ENCODE measurements around the gene ZNF592. TPM values are rescaled to one million over a fixed set of nuclear protein-coding genes. Genes with fewer than 3 reads are reported as not detected.

ZNF592 gene
- polyA plus RNA-seq, 1 donor = 24.3 TPM

DNA sequence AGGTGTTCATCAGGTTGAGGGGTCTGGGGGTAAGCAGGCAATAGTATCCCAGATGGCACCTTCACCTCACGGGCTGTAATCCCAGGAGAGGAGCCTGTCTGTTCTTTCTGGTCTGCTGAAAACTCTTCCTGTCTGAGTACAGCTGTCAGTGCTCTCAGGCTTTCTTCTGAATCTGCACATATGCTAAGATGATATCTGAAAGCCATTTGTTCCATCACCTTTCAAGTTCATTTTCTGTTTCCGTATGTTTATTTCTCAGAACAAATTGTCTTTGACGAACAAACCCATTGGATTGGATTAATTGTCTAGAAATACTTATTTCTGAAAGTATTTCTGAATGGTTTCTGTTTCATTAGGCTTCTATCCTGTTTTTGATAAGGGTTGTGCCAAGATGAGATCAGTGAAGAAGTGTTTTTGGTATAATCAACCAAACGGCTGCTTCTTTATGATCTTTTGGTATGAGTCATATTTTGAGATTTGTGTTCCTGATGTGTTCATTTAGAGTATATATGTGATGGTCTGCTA, 13.3 kb downstream of the ZNF592 start:
- Histone ChIP-seq H3K27ac (ENCODE audit: low read length) (no peak overlapping the region), H3K4me3 (ENCODE audit: low read length) (no peak overlapping the region), H3K9me3 (ENCODE audit: control insufficient read depth, low read depth, low read length) (no peaks in the 10 kb centered on the region), H3K36me3 (ENCODE audit: control insufficient read depth, insufficient read depth, low read length) (peaks cover 10% of the 10 kb centered on the region), H3K27me3 (ENCODE audit: control insufficient read depth, insufficient read depth, low read length) (no peaks in the 10 kb centered on the region), H3K4me1 (ENCODE audit: control insufficient read depth, insufficient read depth, low read length) (peaks cover 31% of the 10 kb centered on the region)
- no peak for DNase-seq
- 62% methylated on average over 3 of the region's 4 CpGs for WGBS (ENCODE audit: insufficient coverage, low lambda C conversion rate)

GRCh38 chr15:84762840-84763572, 14.6 kb downstream of the ZNF592 start:
- peaks cover 16% of the 10 kb centered on the region for H3K36me3 ChIP-seq (ENCODE audit: control insufficient read depth, insufficient read depth, low read length)
- DNase-seq = peak; percentile 29 to 62
- WGBS (ENCODE audit: insufficient coverage, low lambda C conversion rate) = no CpG with 5 or more reads among the region's 3 CpGs
- H3K4me1 ChIP-seq (ENCODE audit: control insufficient read depth, insufficient read depth, low read length) = peaks cover 31% of the 10 kb centered on the region
- H3K9me3 ChIP-seq (ENCODE audit: control insufficient read depth, low read depth, low read length) = no peaks in the 10 kb centered on the region
- H3K27me3 ChIP-seq (ENCODE audit: control insufficient read depth, insufficient read depth, low read length) = no peaks in the 10 kb centered on the region
- H3K4me3 ChIP-seq (ENCODE audit: low read length) = no peak overlapping the region
- no peak overlapping the region for H3K27ac ChIP-seq (ENCODE audit: low read length)

DNA sequence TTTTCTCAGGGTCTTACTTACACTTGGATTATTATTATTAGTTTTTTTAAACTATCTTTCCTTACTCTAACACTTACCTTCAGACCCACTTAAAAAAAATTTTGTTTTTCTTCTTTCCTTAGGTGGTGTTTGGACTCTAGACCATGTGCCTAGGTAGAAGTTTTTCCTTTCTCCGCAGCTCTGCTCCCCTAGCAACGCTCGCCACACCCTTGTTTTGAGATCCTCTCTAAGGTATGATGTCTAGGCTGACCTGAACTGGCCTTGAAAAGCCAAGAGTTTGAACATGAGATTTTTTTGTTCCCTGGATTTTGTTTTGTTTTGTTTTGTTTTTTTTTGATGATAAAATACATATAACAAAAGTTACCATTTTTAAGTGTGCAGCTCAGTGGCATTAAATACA, 16.2 kb downstream of the ZNF592 start:
- no CpG with 5 or more reads among the region's 3 CpGs for WGBS (ENCODE audit: insufficient coverage, low lambda C conversion rate)
- peak in 1 of 2 donors; percentile 37 for DNase-seq
- Histone ChIP-seq H3K4me3 (ENCODE audit: low read length) (no peak overlapping the region), H3K9me3 (ENCODE audit: control insufficient read depth, low read depth, low read length) (no peaks in the 10 kb centered on the region), H3K36me3 (ENCODE audit: control insufficient read depth, insufficient read depth, low read length) (peaks cover 31% of the 10 kb centered on the region), H3K4me1 (ENCODE audit: control insufficient read depth, insufficient read depth, low read length) (peaks cover 21% of the 10 kb centered on the region), H3K27me3 (ENCODE audit: control insufficient read depth, insufficient read depth, low read length) (no peaks in the 10 kb centered on the region), H3K27ac (ENCODE audit: low read length) (no peak overlapping the region)

DNA sequence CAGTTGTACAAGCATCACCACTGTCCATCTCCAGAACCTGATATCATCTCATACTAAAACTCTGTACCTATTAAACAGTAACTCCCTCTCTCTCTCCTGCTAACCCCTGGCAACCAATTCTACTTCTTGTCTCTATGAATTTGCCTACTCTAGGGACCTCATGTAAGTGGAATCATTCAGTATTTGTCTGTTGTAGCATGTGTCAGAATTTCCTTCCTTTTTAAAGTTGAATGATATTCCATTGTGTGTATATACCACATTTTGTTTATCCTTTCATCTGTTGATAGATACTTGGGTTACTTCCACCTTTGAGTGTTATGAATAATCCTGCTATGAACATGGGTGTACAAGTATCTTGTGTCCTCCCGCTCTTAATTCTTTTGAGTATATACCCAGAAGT, 16.6 kb downstream of the ZNF592 start:
- Histone ChIP-seq H3K27me3 (ENCODE audit: control insufficient read depth, insufficient read depth, low read length) (no peaks in the 10 kb centered on the region), H3K4me1 (ENCODE audit: control insufficient read depth, insufficient read depth, low read length) (peaks cover 21% of the 10 kb centered on the region), H3K36me3 (ENCODE audit: control insufficient read depth, insufficient read depth, low read length) (peaks cover 35% of the 10 kb centered on the region), H3K9me3 (ENCODE audit: control insufficient read depth, low read depth, low read length) (no peaks in the 10 kb centered on the region), H3K27ac (ENCODE audit: low read length) (no peak overlapping the region), H3K4me3 (ENCODE audit: low read length) (no peak overlapping the region)
- no peak for DNase-seq
- WGBS (ENCODE audit: insufficient coverage, low lambda C conversion rate) = no CpG with 5 or more reads among the region's 1 CpG

DNA sequence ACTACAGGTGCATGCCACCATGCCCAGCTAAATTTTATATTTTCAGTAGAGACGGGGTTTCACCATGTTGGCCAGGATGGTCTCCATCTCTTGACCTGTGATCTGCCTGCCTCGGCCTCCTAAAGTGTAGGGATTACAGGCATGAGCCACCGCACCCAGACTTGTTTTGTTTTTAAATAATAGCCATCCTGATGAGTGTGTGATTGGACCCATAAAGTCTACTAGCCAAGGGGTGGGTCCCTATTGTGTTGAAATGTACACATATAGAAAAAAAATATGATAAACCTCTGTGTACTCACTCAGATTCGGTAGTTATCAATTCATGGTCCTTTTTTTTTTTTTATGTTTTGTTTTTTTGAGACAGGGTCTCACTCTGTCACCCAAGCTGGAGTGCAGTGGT, 17.3 kb downstream of the ZNF592 start:
- H3K9me3 ChIP-seq (ENCODE audit: control insufficient read depth, low read depth, low read length) = no peaks in the 10 kb centered on the region
- DNase-seq = no peak
- H3K4me3 ChIP-seq (ENCODE audit: low read length) = no peak overlapping the region
- no peaks in the 10 kb centered on the region for H3K27me3 ChIP-seq (ENCODE audit: control insufficient read depth, insufficient read depth, low read length)
- no CpG with 5 or more reads among the region's 4 CpGs for WGBS (ENCODE audit: insufficient coverage, low lambda C conversion rate)
- peaks cover 39% of the 10 kb centered on the region for H3K36me3 ChIP-seq (ENCODE audit: control insufficient read depth, insufficient read depth, low read length)
- H3K27ac ChIP-seq (ENCODE audit: low read length) = no peak overlapping the region
- H3K4me1 ChIP-seq (ENCODE audit: control insufficient read depth, insufficient read depth, low read length) = peaks cover 21% of the 10 kb centered on the region

GRCh38 chr15:84766461-84767035, 18.2 kb downstream of the ZNF592 start:
- no peaks in the 10 kb centered on the region for H3K27me3 ChIP-seq (ENCODE audit: control insufficient read depth, insufficient read depth, low read length)
- 100% methylated on average over 1 of the region's 6 CpGs for WGBS (ENCODE audit: insufficient coverage, low lambda C conversion rate)
- DNase-seq = no peak
- peaks cover 44% of the 10 kb centered on the region for H3K36me3 ChIP-seq (ENCODE audit: control insufficient read depth, insufficient read depth, low read length)
- peaks cover 21% of the 10 kb centered on the region for H3K4me1 ChIP-seq (ENCODE audit: control insufficient read depth, insufficient read depth, low read length)
- no peak overlapping the region for H3K27ac ChIP-seq (ENCODE audit: low read length)
- no peaks in the 10 kb centered on the region for H3K9me3 ChIP-seq (ENCODE audit: control insufficient read depth, low read depth, low read length)
- no peak overlapping the region for H3K4me3 ChIP-seq (ENCODE audit: low read length)

GRCh38 chr15:84772031-84772430, 23.6 kb downstream of the ZNF592 start:
- WGBS (ENCODE audit: insufficient coverage, low lambda C conversion rate) = no CpG with 5 or more reads among the region's 5 CpGs
- no peak for DNase-seq
- H3K36me3 ChIP-seq (ENCODE audit: control insufficient read depth, insufficient read depth, low read length) = peaks cover 47% of the 10 kb centered on the region

GRCh38 chr15:84772467-84772866, 24.1 kb downstream of the ZNF592 start:
- no peak overlapping the region for H3K4me3 ChIP-seq (ENCODE audit: low read length)
- H3K36me3 ChIP-seq (ENCODE audit: control insufficient read depth, insufficient read depth, low read length) = peaks cover 43% of the 10 kb centered on the region
- no peaks in the 10 kb centered on the region for H3K27me3 ChIP-seq (ENCODE audit: control insufficient read depth, insufficient read depth, low read length)
- no peak for DNase-seq
- 84% methylated on average over 2 of the region's 2 CpGs for WGBS (ENCODE audit: insufficient coverage, low lambda C conversion rate)
- H3K9me3 ChIP-seq (ENCODE audit: control insufficient read depth, low read depth, low read length) = no peaks in the 10 kb centered on the region
- no peaks in the 10 kb centered on the region for H3K4me1 ChIP-seq (ENCODE audit: control insufficient read depth, insufficient read depth, low read length)
- no peak overlapping the region for H3K27ac ChIP-seq (ENCODE audit: low read length)

More at GRCh38 chr15:84772031-84772430, 23.6 kb downstream of the ZNF592 start:
- no peaks in the 10 kb centered on the region for H3K4me1 ChIP-seq (ENCODE audit: control insufficient read depth, insufficient read depth, low read length)
- no peaks in the 10 kb centered on the region for H3K27me3 ChIP-seq (ENCODE audit: control insufficient read depth, insufficient read depth, low read length)
- no peak overlapping the region for H3K27ac ChIP-seq (ENCODE audit: low read length)
- H3K4me3 ChIP-seq (ENCODE audit: low read length) = no peak overlapping the region
- H3K9me3 ChIP-seq (ENCODE audit: control insufficient read depth, low read depth, low read length) = no peaks in the 10 kb centered on the region

DNA sequence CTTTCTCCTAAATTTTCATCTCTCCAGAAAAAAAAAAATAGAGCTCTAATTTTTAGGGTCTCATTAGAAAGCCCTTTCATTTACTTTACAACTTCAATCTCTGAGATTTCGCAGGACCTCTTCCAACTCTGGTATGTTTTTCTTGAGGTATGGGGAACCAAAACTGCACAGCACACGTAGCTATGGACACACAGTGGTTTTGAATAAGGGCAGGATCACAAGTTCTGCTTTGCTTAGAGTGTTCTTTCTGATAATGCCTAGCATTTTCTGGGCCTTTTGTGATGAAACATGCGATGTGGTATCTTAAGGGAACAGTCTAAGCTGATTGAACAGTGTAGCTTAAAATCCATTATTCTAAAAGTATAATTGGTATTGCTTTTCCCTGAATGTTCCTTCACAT, 25.3 kb downstream of the ZNF592 start:
- Histone ChIP-seq H3K9me3 (ENCODE audit: control insufficient read depth, low read depth, low read length) (no peaks in the 10 kb centered on the region), H3K4me3 (ENCODE audit: low read length) (no peak overlapping the region), H3K36me3 (ENCODE audit: control insufficient read depth, insufficient read depth, low read length) (peaks cover 42% of the 10 kb centered on the region), H3K27me3 (ENCODE audit: control insufficient read depth, insufficient read depth, low read length) (no peaks in the 10 kb centered on the region), H3K4me1 (ENCODE audit: control insufficient read depth, insufficient read depth, low read length) (no peaks in the 10 kb centered on the region), H3K27ac (ENCODE audit: low read length) (no peak overlapping the region)
- no peak for DNase-seq
- no CpG with 5 or more reads among the region's 3 CpGs for whole genome bisulfite sequencing (ENCODE audit: insufficient coverage, low lambda C conversion rate)

GRCh38 chr15:84775867-84776449, 27.6 kb downstream of the ZNF592 start:
- no CpG with 5 or more reads among the region's 1 CpG for WGBS (ENCODE audit: insufficient coverage, low lambda C conversion rate)

More at GRCh38 chr15:84775867-84776449, 27.6 kb downstream of the ZNF592 start:
- Histone ChIP-seq H3K36me3 (ENCODE audit: control insufficient read depth, insufficient read depth, low read length) (peaks cover 34% of the 10 kb centered on the region), H3K27ac (ENCODE audit: low read length) (no peak overlapping the region), H3K9me3 (ENCODE audit: control insufficient read depth, low read depth, low read length) (no peaks in the 10 kb centered on the region), H3K27me3 (ENCODE audit: control insufficient read depth, insufficient read depth, low read length) (no peaks in the 10 kb centered on the region), H3K4me1 (ENCODE audit: control insufficient read depth, insufficient read depth, low read length) (no peaks in the 10 kb centered on the region), H3K4me3 (ENCODE audit: low read length) (no peak overlapping the region)
- DNase-seq = no peak
